ENCODE data around the gene ERC2. TPM values are rescaled to one million over a fixed set of nuclear protein-coding genes. Genes with fewer than 3 reads are reported as not detected.
A peak's percentile ranks its signal among the peaks of the same experiment; 100 is the strongest.

ERC2 gene
- total and polyA plus RNA-seq, 8 donors: 1.2 to 4.8 (median 2.3) TPM

- TF ChIP-seq CTCF (IDR thresholded peaks at IDR 0.05): no peak
Observed at GRCh38 chr3:55804170-55805095, 663.8 kb downstream of the ERC2 start.

GRCh38 chr3:55802816-55803215 lies 665.5 kb downstream of the ERC2 start:
- no peak for TF ChIP-seq CTCF (IDR thresholded peaks at IDR 0.05)
- no peaks in the 10 kb centered on the region for H3K36me3 ChIP-seq
- intact Hi-C loops (cut with DNase I): no loop called here
- no peak for DNase-seq
- H3K27ac ChIP-seq: no peak overlapping the region
- H3K9me3 ChIP-seq: no peaks in the 10 kb centered on the region
- peaks cover 0 to 5% (median 4%) of the 10 kb centered on the region in 3 donors for H3K4me1 ChIP-seq
- H3K4me3 ChIP-seq: no peak overlapping the region
- H3K27me3 ChIP-seq: no peaks in the 10 kb centered on the region
- WGBS, 2 donors: 81 to 86% methylated on average over 4 of the region's 4 CpGs
- FAIRE-seq: no peak
- ATAC-seq: no peak

More at GRCh38 chr3:55804170-55805095, 663.8 kb downstream of the ERC2 start:
- Histone ChIP-seq H3K4me1 (peaks cover 0 to 5% (median 4%) of the 10 kb centered on the region in 3 donors), H3K27ac (no peak overlapping the region), H3K27me3 (no peaks in the 10 kb centered on the region), H3K36me3 (no peaks in the 10 kb centered on the region), H3K4me3 (no peak overlapping the region), H3K9me3 (no peaks in the 10 kb centered on the region)
- peak in 2 of 6 donors; percentile 4 to 32 for DNase-seq
- intact Hi-C loops (cut with DNase I): no loop called here
- WGBS, 2 donors: 63% methylated on average over 7 of the region's 7 CpGs
- ATAC-seq: peak; percentile 55 to 89 (median 80)
- no peak for FAIRE-seq

GRCh38 chr3:55801676-55802075 lies 666.6 kb downstream of the ERC2 start:
- no peak for DNase-seq
- Histone ChIP-seq H3K4me3 (no peak overlapping the region), H3K27me3 (no peaks in the 10 kb centered on the region), H3K9me3 (no peaks in the 10 kb centered on the region), H3K27ac (no peak overlapping the region), H3K4me1 (peaks cover 0 to 5% (median 4%) of the 10 kb centered on the region in 3 donors), H3K36me3 (no peaks in the 10 kb centered on the region)
- no peak for ATAC-seq
- FAIRE-seq: no peak
- 85 to 89% methylated on average over 2 of the region's 2 CpGs for WGBS, 2 donors
- no peak for TF ChIP-seq CTCF (IDR thresholded peaks at IDR 0.05)
- intact Hi-C loops (cut with DNase I): no loop called here

GRCh38 chr3:55801068-55801467 lies 667.2 kb downstream of the ERC2 start:
- Histone ChIP-seq H3K27me3 (no peaks in the 10 kb centered on the region), H3K4me3 (no peak overlapping the region), H3K4me1 (peaks cover 0 to 5% (median 4%) of the 10 kb centered on the region in 3 donors), H3K36me3 (no peaks in the 10 kb centered on the region), H3K9me3 (no peaks in the 10 kb centered on the region), H3K27ac (no peak overlapping the region)
- FAIRE-seq (no peak), DNase-seq (no peak), ATAC-seq (peak in 1 of 4 donors; percentile 30)
- intact Hi-C loops (cut with DNase I): no loop called here
- WGBS, 2 donors: 77 to 80% methylated on average over 3 of the region's 3 CpGs
- no peak for TF ChIP-seq CTCF (IDR thresholded peaks at IDR 0.05)

- Histone ChIP-seq H3K27ac (no peak overlapping the region), H3K4me3 (no peak overlapping the region), H3K36me3 (no peaks in the 10 kb centered on the region), H3K4me1 (no peaks in the 10 kb centered on the region), H3K27me3 (no peaks in the 10 kb centered on the region), H3K9me3 (no peaks in the 10 kb centered on the region)
- TF ChIP-seq CTCF (IDR thresholded peaks at IDR 0.05): no peak
- FAIRE-seq (no peak), ATAC-seq (no peak), DNase-seq (no peak)
- intact Hi-C loops (cut with DNase I): no loop called here
- 97 to 98% methylated on average over 1 of the region's 1 CpG for WGBS, 2 donors
Observed at GRCh38 chr3:55797775-55798174, 670.5 kb downstream of the ERC2 start.
